NCI-H526 treated with DMSO at 0.1 percent for 48 hours (cell line): Measurements from ENCODE around the gene RGMA.
A peak's percentile ranks its signal among the peaks of the same experiment; 100 is the strongest.
"Not testable (repeated sequence)": the region's sequence is repeated elsewhere in the genome, so short reads cannot be mapped to it uniquely, and the experiment has no call there.

Experiments
- DNase-seq: peaks from one replicate; lab custom pipeline; 2025; lab: John Stamatoyannopoulos, UW

RGMA gene

DNA sequence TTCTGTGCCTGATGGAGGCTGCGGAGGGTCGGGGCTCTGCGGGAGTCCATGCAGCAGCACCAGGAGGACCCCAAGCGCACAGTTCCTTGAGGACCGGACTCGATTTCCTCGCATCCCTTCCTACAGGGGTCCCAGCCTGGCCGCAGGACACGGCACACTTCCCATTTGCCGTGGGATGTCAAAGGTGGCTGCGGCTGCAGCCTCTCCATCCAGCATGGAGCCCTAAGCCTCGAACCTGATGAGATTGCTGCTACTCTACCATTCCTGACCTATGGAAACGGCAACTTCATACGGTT, 40.6 kb downstream of the RGMA start:
- DNase-seq, result no peak

- DNase-seq, result no peak
These were observed 41.2 kb downstream of the RGMA start for GRCh38 chr15:93047621-93048425.

DNA sequence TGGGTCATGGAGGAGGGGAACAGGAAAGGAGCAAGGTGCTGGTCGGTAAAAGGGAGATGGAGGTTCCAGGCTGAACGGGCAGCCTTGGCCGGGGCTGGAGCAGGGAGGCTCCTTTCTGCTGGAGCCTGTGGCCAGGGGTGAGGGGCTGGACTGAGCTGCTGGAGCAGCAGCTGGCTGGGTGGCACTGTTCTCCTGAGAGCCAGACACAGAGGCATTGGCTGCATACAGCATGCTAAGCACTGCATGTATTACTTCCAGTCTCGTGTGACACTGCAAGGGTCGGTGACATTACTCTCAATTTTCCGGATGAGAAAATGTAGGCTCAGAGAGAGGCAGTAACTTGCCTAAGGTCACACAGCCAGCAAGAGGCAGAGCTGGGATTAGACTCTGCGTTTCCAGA, 42.3 kb downstream of the RGMA start:
- DNase-seq, result no peak

DNA sequence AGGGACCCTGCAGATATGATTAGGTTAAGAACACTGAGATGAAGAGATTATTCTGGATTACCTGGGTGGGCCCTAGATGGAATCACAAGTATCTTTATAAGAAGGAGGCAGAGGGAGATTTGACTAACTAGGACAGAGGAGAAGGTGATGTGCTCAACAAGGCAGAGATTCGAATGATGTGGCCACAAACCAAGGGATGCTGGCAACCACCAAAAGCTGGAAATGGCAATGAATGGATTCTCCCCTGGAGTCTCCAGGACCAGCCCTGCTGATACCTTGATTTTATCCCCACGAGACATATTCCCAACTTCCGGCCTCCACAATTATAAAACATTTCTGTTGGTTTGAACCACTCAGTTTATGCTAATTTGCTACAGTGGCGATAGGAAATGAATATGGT, 42.9 kb downstream of the RGMA start:
- no peak for DNase-seq

GRCh38 chr15:93045191-93045785, 43.7 kb downstream of the RGMA start:
- DNase-seq, result no peak

DNA sequence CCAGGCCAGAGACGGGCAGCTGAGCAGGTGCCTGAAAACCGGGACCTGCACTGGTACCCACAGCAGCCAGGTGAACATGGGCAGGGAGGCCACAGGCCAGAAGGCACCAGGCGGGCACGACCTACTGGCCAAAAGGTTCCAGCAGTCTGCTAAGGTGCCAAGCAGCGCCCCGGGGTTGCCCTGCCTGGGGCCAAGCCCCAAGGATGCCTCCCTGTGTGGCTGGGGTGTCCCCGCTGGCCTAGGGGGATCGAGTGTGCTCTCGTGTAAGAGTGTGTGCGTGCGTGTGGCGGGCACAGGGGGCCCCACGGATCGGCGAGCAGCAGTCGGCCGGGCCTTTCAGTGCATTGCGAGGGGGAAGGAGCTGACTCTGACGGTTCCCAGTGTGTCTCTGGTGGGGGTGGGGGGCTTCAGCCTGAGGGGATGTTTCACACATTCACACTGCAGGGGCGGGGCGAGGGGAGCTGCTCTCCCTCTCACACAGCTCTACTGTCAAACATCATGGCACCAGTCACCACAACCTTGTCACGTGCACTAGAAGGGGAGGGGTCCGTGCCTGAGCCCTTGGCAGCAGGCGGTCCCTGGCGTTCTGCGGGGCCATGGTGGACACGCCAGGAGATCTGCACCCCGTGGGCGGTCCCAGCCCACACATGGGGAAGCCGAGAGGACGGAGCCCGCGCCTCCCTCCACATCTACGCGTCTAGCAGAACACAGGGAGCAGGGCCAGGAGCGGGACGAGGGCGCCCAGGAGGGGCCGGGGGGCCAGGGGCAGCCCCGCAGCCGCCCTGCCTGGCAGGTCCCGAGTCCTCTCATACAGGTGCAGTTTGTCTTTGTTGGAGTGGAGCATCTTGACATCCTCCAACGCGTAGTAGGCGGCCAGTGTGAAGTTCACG, 44.5 kb downstream of the RGMA start:
- no peak for DNase-seq

DNA sequence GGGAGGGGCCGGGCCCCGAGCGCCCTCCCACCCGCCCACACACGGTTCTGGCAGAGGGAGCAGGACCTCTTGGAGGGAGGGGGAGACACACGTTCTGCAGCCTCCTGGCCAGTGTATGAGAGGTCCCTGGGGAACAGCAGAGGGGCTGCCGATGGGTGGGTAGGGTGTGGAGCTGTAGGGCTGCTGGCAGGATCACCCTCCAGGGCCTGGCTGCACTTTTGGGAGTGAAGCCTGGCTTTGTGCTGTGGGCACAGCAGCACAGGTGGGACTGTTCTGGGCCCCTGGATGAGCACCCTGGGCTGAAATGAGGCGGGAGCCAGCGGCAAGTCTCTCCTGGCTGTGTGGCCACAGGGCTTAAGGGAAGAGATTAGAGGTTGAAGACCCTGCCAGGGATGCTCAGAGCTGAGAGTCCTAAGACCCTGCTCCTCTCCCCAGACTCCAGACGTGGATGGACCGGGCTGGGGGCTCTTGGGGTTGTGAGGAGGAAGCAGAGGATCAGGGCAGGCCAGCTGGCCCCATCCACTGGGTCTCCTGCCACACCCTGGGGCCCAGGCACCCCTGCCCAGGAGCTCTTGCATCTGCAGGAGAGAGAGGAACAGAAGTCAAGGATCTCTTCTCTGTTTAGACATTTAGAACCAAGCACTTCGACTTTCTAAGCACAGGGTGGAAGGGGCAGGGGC, 45.2 kb downstream of the RGMA start:
- DNase-seq, result no peak

DNA sequence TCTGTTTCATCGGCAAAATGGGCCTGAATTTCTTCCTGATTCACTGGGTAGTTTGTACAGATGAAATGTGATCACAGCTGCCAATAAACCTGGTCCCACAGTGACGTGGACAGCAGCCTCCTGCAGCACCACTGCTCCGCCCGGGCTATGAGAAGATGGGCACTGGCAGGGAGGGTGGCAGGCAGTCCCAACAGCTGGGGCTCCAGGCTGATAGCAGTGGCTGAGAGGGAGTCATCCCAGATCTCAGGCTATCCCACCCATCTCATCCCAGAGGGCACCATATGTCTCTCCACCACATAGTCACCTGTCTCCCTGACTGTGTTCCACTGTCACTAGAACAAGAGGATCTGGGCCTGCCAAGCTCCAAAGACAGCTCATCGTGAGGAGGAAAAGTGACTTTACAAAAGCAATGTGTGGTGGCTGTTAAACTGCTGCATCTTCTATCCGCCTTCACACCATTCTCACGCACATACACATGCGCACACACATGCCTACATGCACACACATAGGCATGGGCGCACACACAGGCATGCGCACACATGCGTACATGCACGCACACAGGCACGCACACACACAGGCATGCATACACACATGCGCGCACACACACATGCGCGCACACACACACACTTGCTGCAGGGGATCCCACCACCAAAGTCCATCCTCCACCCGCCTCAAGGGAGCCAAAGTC, 46.2 kb downstream of the RGMA start:
- no peak for DNase-seq

- no peak for DNase-seq
These were observed 46.8 kb downstream of the RGMA start for GRCh38 chr15:93042211-93042610.

- DNase-seq, result no peak
These were observed 47.9 kb downstream of the RGMA start for GRCh38 chr15:93041159-93041547.

GRCh38 chr15:93040288-93041158, 48.5 kb downstream of the RGMA start:
- no peak for DNase-seq

DNA sequence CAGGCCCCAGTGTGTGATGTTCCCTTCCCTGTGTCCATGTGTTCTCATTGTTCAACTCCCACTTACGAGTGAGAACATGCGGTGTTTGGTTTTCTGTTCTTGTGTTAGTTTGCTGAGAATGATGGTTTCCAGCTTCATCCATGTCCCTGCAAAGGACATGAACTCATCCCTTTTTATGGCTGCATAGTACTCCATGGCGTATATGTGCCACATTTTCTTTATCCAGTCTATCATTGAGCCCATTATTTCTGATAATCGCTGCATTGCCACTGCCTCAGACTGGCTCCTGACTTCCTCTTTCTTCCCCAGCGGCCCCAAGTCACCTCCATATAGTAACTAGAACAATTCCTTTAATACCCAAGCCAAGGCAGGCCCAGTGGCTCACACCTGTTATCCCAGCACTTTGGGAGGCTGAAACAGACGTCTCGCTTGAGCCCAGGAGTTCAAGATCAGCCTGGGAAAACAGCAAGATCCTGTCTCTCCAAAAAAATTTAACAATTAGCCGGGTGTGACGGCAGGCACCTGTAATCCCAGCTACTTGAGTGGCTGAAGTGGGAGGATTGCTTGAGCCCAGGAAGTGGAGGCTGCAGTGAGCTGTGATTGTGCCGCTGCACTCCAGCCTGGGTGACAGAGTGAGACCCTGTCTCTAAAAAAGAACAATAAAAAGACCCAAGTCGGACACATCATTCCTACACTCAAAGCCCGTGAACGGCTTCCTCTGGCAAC, 49.3 kb downstream of the RGMA start:
- not testable (repeated sequence) for DNase-seq

- DNase-seq, result no peak
These were observed 50.9 kb downstream of the RGMA start for GRCh38 chr15:93037820-93038705.

GRCh38 chr15:93036951-93037819, 51.8 kb downstream of the RGMA start:
- peak; percentile 50 for DNase-seq

- DNase-seq, result peak; percentile 20
These were observed 52.8 kb downstream of the RGMA start for GRCh38 chr15:93035953-93036810.

- DNase-seq, result no peak
These were observed 53.7 kb downstream of the RGMA start for GRCh38 chr15:93035092-93035915.
